Stomach smooth muscle (tissue), 2 donors: ENCODE results near the gene HSPB7.
"Not testable (repeated sequence)": the region's sequence is repeated elsewhere in the genome, so short reads cannot be mapped to it uniquely, and the experiment has no call there.

Source experiments
- H3K27ac ChIP-seq: one replicate; pipeline ENCODE4 v1.7.0; 2013; ENCODE audit warnings: mild to moderate bottlenecking, low read length, inconsistent platforms
- H3K27me3 ChIP-seq, 2 donors: one replicate each; pipeline ENCODE4 v1.7.0; 2013; ENCODE audit warnings: low read length in 2 of 2; ENCODE audit not compliant: insufficient read depth in 2 of 2, control insufficient read depth in 1 of 2
- H3K36me3 ChIP-seq, 2 donors: one replicate each; pipeline ENCODE4 v1.7.0; 2013; ENCODE audit warnings: low read length in 2 of 2; ENCODE audit not compliant: control insufficient read depth in 2 of 2, insufficient read depth in 2 of 2
- H3K4me1 ChIP-seq: one replicate; pipeline ENCODE4 v1.7.0; 2013; ENCODE audit warnings: low read length; ENCODE audit not compliant: control insufficient read depth, insufficient read depth
- H3K4me3 ChIP-seq, 2 donors: one replicate each; pipeline ENCODE4 v1.7.0; 2013; ENCODE audit warnings: low read length in 2 of 2
- H3K9ac ChIP-seq, 2 donors: one replicate each; pipeline ENCODE4 v1.7.0; 2013; ENCODE audit warnings: low read length in 2 of 2, mild to moderate bottlenecking in 1 of 2
- H3K9me3 ChIP-seq, 2 donors: one replicate each; pipeline ENCODE4 v1.7.0; 2013; ENCODE audit warnings: low read length in 2 of 2; ENCODE audit not compliant: control insufficient read depth in 2 of 2
- donor health status: healthy.
- donor health status: Pancreatic carcinoma.

HSPB7 gene

DNA sequence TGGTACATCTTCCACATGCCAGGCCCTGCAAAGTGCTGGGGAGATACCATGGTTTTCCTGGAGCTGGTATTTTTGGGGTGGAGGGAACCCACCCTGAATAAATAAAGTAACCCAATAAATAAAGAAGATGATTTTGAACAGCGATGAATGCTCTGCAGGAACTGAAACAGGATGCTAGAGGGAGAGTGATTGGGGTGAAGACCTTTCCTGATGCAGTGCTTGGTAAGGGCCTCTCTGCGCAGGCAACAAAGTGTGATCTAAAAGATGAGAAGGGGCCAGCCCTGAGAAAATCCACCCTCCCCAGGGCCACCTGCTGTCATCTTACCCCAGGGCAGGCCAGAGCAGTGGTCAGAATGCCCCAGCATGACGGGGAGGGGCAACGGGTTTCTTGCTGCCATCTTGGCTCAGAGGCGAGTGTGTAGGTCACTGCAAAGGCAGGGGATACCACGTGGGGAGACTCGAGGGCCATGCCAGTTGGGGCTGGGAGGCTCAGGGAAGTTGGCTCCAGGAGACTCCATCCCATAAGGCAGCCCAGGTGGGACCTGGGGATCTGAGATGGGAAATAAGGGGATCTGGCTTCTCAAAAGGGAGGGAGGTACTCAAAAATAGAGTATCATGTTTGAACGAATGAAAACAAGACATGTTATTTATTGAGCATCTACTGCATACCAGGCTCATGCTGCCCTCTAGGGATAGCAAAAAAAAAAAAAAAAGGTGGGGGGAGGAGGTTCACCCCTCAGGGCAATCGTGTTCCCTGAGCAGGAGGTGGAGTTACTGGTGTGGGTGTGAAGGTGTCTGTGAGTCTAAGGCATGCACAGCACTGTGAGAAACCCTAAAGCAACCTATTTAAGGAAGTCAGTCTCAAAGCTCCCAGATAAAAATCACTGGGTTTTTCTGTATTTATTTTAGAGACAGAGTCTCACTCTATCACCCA, 11.0 kb downstream of the HSPB7 start:
- Histone ChIP-seq H3K4me1 (peaks cover 5% of the 10 kb centered on the region), H3K36me3 (no peaks in the 10 kb centered on the region), H3K27me3 (no peaks in the 10 kb centered on the region), H3K9ac (no peak overlapping the region), H3K4me3 (no peak overlapping the region), H3K9me3 (no peaks in the 10 kb centered on the region), H3K27ac (no peak overlapping the region)

DNA sequence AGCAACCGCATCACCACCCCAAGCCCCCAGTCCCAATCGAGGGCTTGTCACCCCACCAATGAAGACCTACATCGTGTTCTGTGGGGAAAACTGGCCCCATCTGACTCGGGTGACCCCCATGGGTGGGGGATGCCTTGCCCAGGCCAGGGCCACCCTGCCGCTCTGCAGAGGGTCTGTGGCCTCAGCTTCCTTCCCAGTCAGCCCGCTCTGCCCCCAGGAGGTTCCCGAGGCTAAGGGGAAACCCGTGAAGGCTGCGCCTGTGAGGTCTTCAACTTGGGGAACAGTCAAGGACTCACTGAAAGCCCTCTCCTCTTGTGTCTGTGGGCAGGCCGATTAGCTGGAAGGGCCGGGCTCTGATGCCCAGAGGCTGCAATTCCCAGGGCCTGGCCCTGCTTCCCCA, 11.8 kb downstream of the HSPB7 start:
- H3K9ac ChIP-seq = no peak overlapping the region
- peaks cover 4% of the 10 kb centered on the region for H3K4me1 ChIP-seq
- no peaks in the 10 kb centered on the region for H3K36me3 ChIP-seq
- no peaks in the 10 kb centered on the region for H3K27me3 ChIP-seq
- H3K27ac ChIP-seq = no peak overlapping the region
- H3K4me3 ChIP-seq = no peak overlapping the region
- no peaks in the 10 kb centered on the region for H3K9me3 ChIP-seq

DNA sequence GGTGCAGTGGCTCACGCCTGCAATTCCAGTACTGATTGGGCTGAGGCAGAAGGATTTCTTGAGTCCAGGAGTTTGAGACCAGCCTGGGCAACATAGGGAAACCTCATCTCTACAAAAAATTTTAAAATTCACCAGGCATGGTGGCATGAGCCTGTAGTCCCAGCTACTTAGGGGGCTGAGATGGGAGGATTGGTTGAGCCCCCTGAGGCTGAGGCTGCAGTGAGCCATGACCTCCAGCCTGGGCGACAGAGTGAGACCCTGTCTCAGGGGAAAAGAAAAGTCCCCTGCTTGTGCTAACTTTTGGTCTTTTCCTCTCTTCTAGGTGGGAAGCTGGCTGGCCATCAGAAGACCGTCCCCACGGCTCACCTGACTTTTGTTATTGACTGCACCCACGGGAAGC, 12.2 kb downstream of the HSPB7 start:
- Histone ChIP-seq H3K4me3 (no peak overlapping the region), H3K36me3 (no peaks in the 10 kb centered on the region), H3K27ac (no peak overlapping the region), H3K9me3 (no peaks in the 10 kb centered on the region), H3K27me3 (no peaks in the 10 kb centered on the region), H3K9ac (no peak overlapping the region), H3K4me1 (peaks cover 4% of the 10 kb centered on the region)

DNA sequence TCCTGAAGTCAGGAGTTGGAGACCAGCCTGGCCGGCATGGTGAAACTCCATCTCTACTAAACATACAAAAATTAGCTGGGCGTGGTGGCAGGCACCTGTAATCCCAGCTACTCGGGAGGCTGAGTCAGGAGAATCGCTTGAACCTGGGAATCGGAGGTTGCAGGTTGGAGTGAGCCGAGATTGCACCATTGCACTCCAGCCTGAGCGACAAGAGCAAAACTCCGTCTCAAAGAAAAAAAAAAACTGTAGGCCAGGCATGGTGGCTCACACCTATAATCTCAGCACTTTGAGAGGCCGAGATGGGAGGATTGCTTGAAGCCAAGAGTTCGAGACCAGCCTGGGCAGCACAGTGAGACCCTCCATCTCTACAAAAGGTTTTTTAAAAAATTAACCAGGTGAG, 16.6 kb downstream of the HSPB7 start:
- not testable (repeated sequence) for H3K4me3 ChIP-seq, H3K36me3 ChIP-seq, H3K27ac ChIP-seq, H3K9ac ChIP-seq, H3K4me1 ChIP-seq, H3K27me3 ChIP-seq, H3K9me3 ChIP-seq

DNA sequence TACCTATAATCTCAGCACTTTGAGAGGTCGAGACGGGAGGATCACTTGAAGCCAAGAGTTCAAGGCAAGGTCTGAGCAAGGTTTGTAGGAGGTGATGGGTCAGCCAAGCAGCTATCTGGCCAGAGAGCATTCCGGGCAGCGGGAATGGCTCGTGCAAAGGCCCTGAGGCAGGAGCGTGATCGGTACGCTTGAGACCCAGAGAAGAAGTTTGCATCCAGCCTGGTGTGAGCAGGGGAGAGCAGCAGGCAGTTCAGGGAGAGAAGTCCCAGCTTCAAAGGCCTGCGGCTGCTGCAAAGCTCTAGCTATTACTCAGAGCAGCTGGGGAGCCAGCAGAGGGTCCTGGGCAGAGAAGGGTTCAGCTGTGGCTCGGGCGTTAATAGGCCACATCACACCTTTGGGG, 18.9 kb downstream of the HSPB7 start:
- H3K27me3 ChIP-seq = no peaks in the 10 kb centered on the region
- peaks cover 13% of the 10 kb centered on the region for H3K4me1 ChIP-seq
- H3K9ac ChIP-seq = no peak overlapping the region
- H3K27ac ChIP-seq = no peak overlapping the region
- no peaks in the 10 kb centered on the region for H3K36me3 ChIP-seq
- no peak overlapping the region for H3K4me3 ChIP-seq
- no peaks in the 10 kb centered on the region for H3K9me3 ChIP-seq

DNA sequence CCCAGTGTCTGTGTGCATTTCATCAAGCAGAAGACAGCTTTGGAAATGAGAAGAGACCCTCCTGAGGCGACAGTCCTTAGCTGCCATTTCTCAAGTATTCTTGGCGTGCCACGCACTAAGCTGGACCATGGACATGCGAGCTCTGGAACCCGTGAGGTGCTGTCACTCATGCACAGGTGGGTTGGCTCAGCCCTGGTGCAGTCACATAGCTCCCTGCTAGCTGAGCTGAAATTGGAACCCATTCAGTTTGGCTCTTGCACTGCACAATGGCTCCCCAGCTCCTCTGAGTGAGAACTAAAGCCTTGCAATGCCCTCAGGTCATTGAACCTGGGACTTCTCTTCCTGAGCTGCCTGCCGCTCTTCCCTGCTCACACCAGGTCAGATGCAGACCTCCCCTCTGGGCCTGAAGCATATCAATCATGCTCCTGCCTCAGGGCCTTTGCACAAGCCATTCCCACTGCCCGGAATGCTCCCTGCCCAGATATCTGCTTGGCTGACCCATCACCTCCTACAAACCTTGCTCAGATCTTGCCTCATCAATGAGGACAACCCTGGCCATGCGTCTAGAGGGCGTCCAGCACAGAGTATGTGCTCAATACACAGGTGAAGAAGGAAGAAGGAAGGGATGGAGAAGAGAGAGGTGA, 20.1 kb downstream of the HSPB7 start:
- Histone ChIP-seq H3K4me3 (no peak overlapping the region), H3K4me1 (peaks cover 13% of the 10 kb centered on the region), H3K36me3 (no peaks in the 10 kb centered on the region), H3K27me3 (no peaks in the 10 kb centered on the region), H3K27ac (no peak overlapping the region), H3K9ac (no peak overlapping the region), H3K9me3 (no peaks in the 10 kb centered on the region)

DNA sequence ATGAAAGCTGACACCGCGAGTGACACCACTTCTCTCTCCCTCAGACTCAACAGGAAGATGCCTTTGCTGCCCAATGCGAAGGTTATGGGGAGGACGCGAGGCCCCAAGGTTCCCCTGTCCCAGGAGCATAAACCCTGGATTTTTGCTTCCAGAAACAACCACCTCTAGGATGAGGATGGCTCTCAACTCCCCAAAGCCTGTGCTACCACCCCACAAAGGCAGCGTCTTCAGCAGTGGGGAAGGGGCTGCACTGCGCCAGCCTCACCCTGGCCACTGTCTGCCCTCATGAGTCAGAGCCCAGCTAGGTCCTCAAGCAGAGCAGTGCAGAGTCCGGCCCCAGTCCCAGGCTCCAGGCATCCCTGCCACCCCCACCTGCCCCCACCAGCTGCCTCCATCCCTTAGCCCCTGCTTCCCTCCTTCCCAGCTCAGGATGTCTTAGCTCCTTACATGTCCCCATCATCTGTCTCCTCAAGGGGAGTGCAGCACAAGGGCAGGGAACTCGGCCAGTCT, 20.7 kb downstream of the HSPB7 start:
- no peaks in the 10 kb centered on the region for H3K9me3 ChIP-seq
- H3K4me1 ChIP-seq = peaks cover 13% of the 10 kb centered on the region
- H3K9ac ChIP-seq = no peak overlapping the region
- no peaks in the 10 kb centered on the region for H3K27me3 ChIP-seq
- H3K4me3 ChIP-seq = no peak overlapping the region
- no peaks in the 10 kb centered on the region for H3K36me3 ChIP-seq
- no peak overlapping the region for H3K27ac ChIP-seq

DNA sequence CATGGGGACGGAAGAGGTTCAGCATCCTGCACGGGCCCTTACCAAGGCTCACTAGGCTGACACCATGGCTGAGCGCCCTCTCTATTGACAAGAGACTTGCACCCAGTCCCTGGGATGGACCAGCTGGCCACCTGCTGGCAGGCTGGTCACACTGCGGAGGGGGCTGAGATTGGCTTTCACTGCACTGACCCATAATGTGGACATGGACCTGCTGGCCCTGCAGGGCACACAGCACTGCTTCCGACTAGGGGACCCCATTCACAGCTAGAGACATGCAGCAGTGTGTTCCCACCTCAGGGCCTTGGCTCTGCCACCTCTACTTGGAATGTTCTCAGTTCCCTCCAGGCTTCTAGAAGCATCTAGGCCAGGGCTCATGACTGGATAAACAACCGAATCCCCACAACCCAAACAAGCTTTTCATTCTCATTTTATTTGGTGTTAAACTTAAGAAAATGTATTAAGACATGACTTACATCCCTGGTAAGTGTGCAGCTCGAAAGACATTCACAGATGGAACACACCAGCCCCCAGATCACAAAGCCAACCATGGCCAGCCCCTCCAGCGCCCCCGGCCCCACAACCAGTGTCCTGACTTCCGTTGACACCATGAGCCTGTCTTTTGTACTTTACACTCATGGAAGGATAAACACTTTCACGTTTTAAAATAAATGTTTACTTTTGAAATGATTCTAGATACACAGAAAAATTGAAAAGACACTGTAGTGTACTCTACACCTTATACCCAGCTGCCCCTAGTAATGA, 23.1 kb downstream of the HSPB7 start:
- no peak overlapping the region for H3K27ac ChIP-seq
- peaks cover 13% of the 10 kb centered on the region for H3K4me1 ChIP-seq
- no peaks in the 10 kb centered on the region for H3K36me3 ChIP-seq
- H3K9ac ChIP-seq = peak overlapping the region in 1 of 2 donors; percentile 2
- H3K4me3 ChIP-seq = no peak overlapping the region
- H3K27me3 ChIP-seq = no peaks in the 10 kb centered on the region
- no peaks in the 10 kb centered on the region for H3K9me3 ChIP-seq

DNA sequence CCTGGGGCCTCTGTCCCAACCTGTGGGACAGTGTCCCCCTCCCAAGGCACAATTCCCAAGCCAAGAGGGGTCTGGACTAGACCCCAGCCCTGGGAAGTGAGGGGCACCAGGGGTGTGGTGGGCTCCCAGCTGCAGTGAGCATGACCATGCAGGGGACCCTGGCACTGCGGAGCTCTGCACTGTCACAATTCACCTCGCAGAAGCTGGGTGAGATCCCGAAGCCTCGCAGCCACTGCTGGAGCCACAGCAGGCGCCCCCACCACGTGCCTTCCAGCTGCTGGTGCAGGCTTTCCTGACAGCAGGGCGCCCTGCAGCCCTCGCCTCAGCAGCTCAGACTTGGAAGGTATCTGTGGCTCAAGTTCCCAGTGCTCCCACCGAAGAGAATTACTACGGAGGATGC, 23.8 kb downstream of the HSPB7 start:
- no peaks in the 10 kb centered on the region for H3K27me3 ChIP-seq
- H3K4me1 ChIP-seq = peaks cover 13% of the 10 kb centered on the region
- no peak overlapping the region for H3K4me3 ChIP-seq
- H3K27ac ChIP-seq = no peak overlapping the region
- no peaks in the 10 kb centered on the region for H3K9me3 ChIP-seq
- no peaks in the 10 kb centered on the region for H3K36me3 ChIP-seq
- no peak overlapping the region for H3K9ac ChIP-seq

DNA sequence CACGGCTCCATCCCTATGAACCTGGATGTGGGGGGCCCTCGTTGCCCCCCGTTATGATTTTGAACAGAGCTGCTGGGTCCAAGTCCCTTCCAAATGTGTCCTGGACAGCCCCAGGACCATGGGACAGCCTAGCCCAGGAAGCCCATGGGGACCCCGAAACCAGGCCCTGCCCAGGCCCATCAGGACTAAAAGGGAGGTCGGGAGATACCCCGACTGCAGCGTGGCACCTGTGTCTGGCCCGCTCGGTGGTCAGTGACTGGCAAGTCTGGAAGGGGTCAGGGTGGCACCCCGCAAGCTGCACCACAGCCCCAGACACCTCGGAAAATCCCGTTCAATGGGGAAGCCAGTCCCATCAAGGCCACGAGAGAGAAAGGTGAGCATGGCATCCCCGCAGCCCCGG, 24.2 kb downstream of the HSPB7 start:
- Histone ChIP-seq H3K4me1 (peaks cover 13% of the 10 kb centered on the region), H3K27me3 (no peaks in the 10 kb centered on the region), H3K9ac (no peak overlapping the region)

More for the DNA sequence above, 24.2 kb downstream of the HSPB7 start:
- no peaks in the 10 kb centered on the region for H3K9me3 ChIP-seq
- H3K27ac ChIP-seq = no peak overlapping the region
- H3K36me3 ChIP-seq = no peaks in the 10 kb centered on the region
- no peak overlapping the region for H3K4me3 ChIP-seq
